DND-41 (cell line): Measurements from ENCODE around the gene NME7.

Experiments used
- EZH2 ChIP-seq: IDR thresholded peaks from 3 replicates; pipeline ENCODE4 v1.6.1; 2012; ENCODE audit warnings: borderline replicate concordance, low read depth, mild to moderate bottlenecking, moderate library complexity, low read length, inconsistent platforms; ENCODE audit not compliant: severe bottlenecking
- TF ChIP-seq, protein P1 (sequence below): IDR thresholded peaks from 2 replicates; pipeline ENCODE4 v1.5.1; 2012; ENCODE audit warnings: borderline replicate concordance, low read length, moderate library complexity, mild to moderate bottlenecking; ENCODE audit not compliant: poor library complexity, severe bottlenecking; ENCODE audit errors: extremely low read depth

DNA sequence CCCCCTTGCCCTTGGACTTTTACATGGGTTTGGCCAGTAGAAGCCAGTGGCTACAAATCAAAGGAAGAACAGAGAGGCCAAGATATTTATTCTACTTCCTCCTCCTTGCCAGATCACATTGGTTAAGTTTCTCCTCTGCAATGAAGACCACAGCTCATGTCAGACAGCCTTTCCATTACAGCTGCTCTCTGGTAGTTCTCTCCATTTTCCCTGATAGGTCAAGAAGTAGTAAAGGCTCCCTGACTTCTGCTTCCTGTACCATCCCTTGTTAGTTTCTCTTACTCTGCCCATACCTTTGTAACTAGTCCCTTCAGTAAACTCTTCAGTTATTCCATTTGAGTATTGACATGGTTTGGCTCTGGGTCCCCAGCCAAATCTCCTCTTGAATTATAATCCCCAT lies 27.8 kb downstream of the NME7 start:
- TF ChIP-seq, protein P1, sequence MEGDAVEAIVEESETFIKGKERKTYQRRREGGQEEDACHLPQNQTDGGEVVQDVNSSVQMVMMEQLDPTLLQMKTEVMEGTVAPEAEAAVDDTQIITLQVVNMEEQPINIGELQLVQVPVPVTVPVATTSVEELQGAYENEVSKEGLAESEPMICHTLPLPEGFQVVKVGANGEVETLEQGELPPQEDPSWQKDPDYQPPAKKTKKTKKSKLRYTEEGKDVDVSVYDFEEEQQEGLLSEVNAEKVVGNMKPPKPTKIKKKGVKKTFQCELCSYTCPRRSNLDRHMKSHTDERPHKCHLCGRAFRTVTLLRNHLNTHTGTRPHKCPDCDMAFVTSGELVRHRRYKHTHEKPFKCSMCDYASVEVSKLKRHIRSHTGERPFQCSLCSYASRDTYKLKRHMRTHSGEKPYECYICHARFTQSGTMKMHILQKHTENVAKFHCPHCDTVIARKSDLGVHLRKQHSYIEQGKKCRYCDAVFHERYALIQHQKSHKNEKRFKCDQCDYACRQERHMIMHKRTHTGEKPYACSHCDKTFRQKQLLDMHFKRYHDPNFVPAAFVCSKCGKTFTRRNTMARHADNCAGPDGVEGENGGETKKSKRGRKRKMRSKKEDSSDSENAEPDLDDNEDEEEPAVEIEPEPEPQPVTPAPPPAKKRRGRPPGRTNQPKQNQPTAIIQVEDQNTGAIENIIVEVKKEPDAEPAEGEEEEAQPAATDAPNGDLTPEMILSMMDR, result no peak
- no peak for TF ChIP-seq EZH2
